Measurements from ENCODE around the gene NOP56. TPM values are rescaled to one million over a fixed set of nuclear protein-coding genes. Genes with fewer than 3 reads are reported as not detected.
A peak's percentile ranks its signal among the peaks of the same experiment; 100 is the strongest.

The NOP56 gene
- total and polyA plus RNA-seq, 2 of the 8 experiments (the other 6 are each of a cell fraction or from before 2014, with no cell fraction given): 391 to 677 TPM

DNA sequence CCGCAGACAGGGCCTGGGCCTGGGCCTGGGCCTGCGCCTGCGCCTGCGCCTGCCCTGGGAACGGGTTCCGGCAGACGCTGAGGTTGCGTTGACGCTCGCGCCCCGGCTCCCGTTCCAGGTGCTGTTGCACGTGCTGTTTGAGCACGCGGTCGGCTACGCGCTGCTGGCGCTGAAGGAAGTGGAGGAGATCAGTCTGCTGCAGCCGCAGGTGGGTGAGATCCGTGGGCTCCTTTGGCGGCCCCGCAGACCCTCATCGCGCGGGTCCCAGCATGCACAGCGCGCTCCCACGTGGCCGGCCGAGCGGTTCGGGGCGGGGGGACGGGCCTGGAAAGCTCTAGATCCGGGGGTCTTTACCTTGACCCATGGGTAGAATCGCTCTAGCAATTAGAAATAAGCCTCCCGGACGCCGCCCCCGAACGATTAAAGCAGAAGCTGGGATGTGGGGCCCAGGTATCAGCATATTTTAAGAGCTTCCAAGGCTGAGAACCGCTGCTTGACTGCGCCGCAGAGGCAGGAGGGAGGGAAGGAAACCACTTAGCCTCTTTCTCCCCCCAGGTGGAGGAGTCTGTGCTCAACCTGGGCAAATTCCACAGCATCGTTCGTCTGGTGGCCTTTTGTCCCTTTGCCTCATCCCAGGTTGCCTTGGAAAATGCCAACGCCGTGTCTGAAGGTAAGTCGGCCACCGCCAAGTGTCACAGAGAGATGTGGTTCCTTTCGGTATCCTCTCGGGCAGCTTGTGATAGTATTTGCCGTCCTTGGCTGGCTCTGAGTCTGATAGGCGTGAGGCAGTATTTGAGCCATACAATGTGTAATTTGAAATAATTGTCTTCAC lies 508 bp downstream of the NOP56 start (continued):
- TF ChIP-seq, protein P1, sequence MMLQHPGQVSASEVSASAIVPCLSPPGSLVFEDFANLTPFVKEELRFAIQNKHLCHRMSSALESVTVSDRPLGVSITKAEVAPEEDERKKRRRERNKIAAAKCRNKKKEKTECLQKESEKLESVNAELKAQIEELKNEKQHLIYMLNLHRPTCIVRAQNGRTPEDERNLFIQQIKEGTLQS (IDR thresholded peaks at IDR 0.05; ENCODE audit: insufficient read depth, low read depth, low read length): no peak
- TF ChIP-seq BACH1 (IDR thresholded peaks at IDR 0.05; ENCODE audit: low read length): no peak
- TF ChIP-seq NANOG (IDR thresholded peaks at IDR 0.05; ENCODE audit: insufficient read depth, low read depth, low read length, poor library complexity, severe bottlenecking): no peak
- no peak for TF ChIP-seq CBX8 (IDR thresholded peaks at IDR 0.05; ENCODE audit: borderline replicate concordance, low read depth, low read length)
- TF ChIP-seq JUND (IDR thresholded peaks at IDR 0.05; ENCODE audit: low read length): no peak
- TF ChIP-seq KDM1A (IDR thresholded peaks at IDR 0.05; ENCODE audit: borderline replicate concordance, low read length): no peak
- no peak for TF ChIP-seq GTF2F1 (IDR thresholded peaks at IDR 0.05; ENCODE audit: borderline replicate concordance, low read depth, low read length)
- TF ChIP-seq CBX5 (IDR thresholded peaks at IDR 0.05; ENCODE audit: low read depth, low read length): no peak
- TF ChIP-seq EP300 (IDR thresholded peaks at IDR 0.05; ENCODE audit: borderline replicate concordance in 1 of 2, low read depth in 2 of 2, low read length in 2 of 2): no peak
- TF ChIP-seq SP2 (IDR thresholded peaks at IDR 0.05; ENCODE audit: low read length): no peak
- peak; percentile 40 for TF ChIP-seq SAP30 (IDR thresholded peaks at IDR 0.05; ENCODE audit: insufficient read depth, insufficient replicate concordance, low read length)
- TF ChIP-seq, protein P2, sequence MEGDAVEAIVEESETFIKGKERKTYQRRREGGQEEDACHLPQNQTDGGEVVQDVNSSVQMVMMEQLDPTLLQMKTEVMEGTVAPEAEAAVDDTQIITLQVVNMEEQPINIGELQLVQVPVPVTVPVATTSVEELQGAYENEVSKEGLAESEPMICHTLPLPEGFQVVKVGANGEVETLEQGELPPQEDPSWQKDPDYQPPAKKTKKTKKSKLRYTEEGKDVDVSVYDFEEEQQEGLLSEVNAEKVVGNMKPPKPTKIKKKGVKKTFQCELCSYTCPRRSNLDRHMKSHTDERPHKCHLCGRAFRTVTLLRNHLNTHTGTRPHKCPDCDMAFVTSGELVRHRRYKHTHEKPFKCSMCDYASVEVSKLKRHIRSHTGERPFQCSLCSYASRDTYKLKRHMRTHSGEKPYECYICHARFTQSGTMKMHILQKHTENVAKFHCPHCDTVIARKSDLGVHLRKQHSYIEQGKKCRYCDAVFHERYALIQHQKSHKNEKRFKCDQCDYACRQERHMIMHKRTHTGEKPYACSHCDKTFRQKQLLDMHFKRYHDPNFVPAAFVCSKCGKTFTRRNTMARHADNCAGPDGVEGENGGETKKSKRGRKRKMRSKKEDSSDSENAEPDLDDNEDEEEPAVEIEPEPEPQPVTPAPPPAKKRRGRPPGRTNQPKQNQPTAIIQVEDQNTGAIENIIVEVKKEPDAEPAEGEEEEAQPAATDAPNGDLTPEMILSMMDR (IDR thresholded peaks at IDR 0.05; ENCODE audit: control extremely low read depth in 1 of 3, insufficient read depth in 1 of 3, low read depth in 1 of 3, low read length in 3 of 3): no peak
- TF ChIP-seq CREB1 (IDR thresholded peaks at IDR 0.05): no peak
- TF ChIP-seq SIN3A (conservative IDR thresholded peaks at IDR 0.05 in 1 of 2, IDR thresholded peaks at IDR 0.05 in 1 of 2; ENCODE audit: low read depth in 1 of 2, low read length in 2 of 2): peak in 1 of 2 experiments; percentile 13; a peak in 1 of 4 replicates
- peak in 1 of 2 experiments; percentile 16; a peak in 1 of 3 replicates for TF ChIP-seq POLR2A (IDR thresholded peaks at IDR 0.05; ENCODE audit: control extremely low read depth in 1 of 2, low read depth in 2 of 2, low read length in 2 of 2)
- no peak for TF ChIP-seq FOSL1 (IDR thresholded peaks at IDR 0.05; ENCODE audit: insufficient read depth, low read depth, low read length)
- peak; percentile 83 for TF ChIP-seq ASH2L (IDR thresholded peaks at IDR 0.05; ENCODE audit: low read length)
- no peak for TF ChIP-seq TBP (IDR thresholded peaks at IDR 0.05; ENCODE audit: low read depth, low read length)
- TF ChIP-seq SUZ12 (IDR thresholded peaks at IDR 0.05; ENCODE audit: low read length): no peak
- no peak for TF ChIP-seq JUN (IDR thresholded peaks at IDR 0.05; ENCODE audit: low read depth, low read length)
- TF ChIP-seq SP1 (IDR thresholded peaks at IDR 0.05; ENCODE audit: low read depth, low read length): no peak
